ENCODE measurements around the gene UBE2E2.

GRCh38 chr3:23253214-23253613 is 50.1 kb downstream of the UBE2E2 start:
- TF ChIP-seq POLR2AphosphoS5 (IDR thresholded peaks at IDR 0.05) (no peak), CTCF (IDR thresholded peaks at IDR 0.05) (no peak)
